Heart right ventricle (tissue), 16 donors: ENCODE measurements around the gene NEK6. TPM values are rescaled to one million over a fixed set of nuclear protein-coding genes. Genes with fewer than 3 reads are reported as not detected.

Source experiments
- ATAC-seq, 8 donors: fragments of 200-7000 bp; cut with Tn5 transposase; one replicate each; pipeline ENCODE4 v1.9.1; 2020; ENCODE audit warnings: mild to moderate bottlenecking in 8 of 8, moderate library complexity in 8 of 8, moderate number of reproducible peaks in 1 of 8
- DNase-seq, 2 donors: peaks; one replicate each; pipeline ENCODE4 v3.0.0-alpha.2; 2020
- H3K27ac ChIP-seq, 10 donors: fragments of 200-600 bp; sonication (generic) in 2 of 10; one replicate each; pipeline versions ENCODE4 v1.5.0 to v1.8.0; 2020 to 2022; ENCODE audit warnings: mild to moderate bottlenecking in 3 of 10
- H3K27me3 ChIP-seq, 7 donors: fragments of 200-600 bp; one replicate each; pipeline ENCODE4 v1.8.0; 2021 to 2022; ENCODE audit warnings: mild to moderate bottlenecking in 2 of 7
- H3K36me3 ChIP-seq, 9 donors: fragments of 200-600 bp; sonication (generic) in 1 of 9; one replicate each; pipeline versions ENCODE4 v1.5.0 to v1.8.0; 2020 to 2022; ENCODE audit warnings: mild to moderate bottlenecking in 2 of 9
- H3K4me1 ChIP-seq, 9 donors: fragments of 200-600 bp; sonication (generic) in 1 of 9; one replicate each; pipeline versions ENCODE4 v1.5.0 to v1.8.0; 2020 to 2022; ENCODE audit warnings: mild to moderate bottlenecking in 4 of 9
- H3K4me3 ChIP-seq, 10 donors: fragments of 200-600 bp; sonication (generic) in 2 of 10; one replicate each; pipeline versions ENCODE4 v1.5.0 to v1.8.0; 2020 to 2022; ENCODE audit warnings: mild to moderate bottlenecking in 7 of 10, moderate library complexity in 2 of 10
- H3K9me3 ChIP-seq, 11 donors: fragments of 200-600 bp in 10 of 11; sonication (generic) in 2 of 11; one replicate each; pipeline versions ENCODE4 v1.5.0 to v1.8.0; 2013 to 2022; ENCODE audit warnings: mild to moderate bottlenecking in 2 of 11, control low read depth in 1 of 11, moderate library complexity in 1 of 11
- WGBS, 2 donors: extraction: QIAGEN DNeasy Blood & Tissue Kit; methylation state at CpG; one replicate each; pipeline ENCODE4 v1.1.7; 2013; ENCODE audit warnings: inconsistent platforms in 1 of 2; 5-methylcytosine and 5-hydroxymethylcytosine counted together
- intact Hi-C, 10 donors: fragments of 100-400 bp; cut with DNase I; formaldehyde crosslinking; loops; one replicate each; pipeline versions ENCODE4 v1.11.1 to v1.14.2; 2022
- polyA plus RNA-seq, 2 donors: library from polyadenylated mRNA; stranded (reverse); fragments of 200-250 nt; gene quantifications; one replicate each; pipeline ENCODE4 v1.2.3, GENCODE V29; 2013
- total RNA-seq, 10 donors: library from RNA; stranded (reverse); fragmentation: NEBNext Ultra II Directional in 3 of 10; extraction: Animal tissue kit (Norgen Biotek cat#: 25700) in 3 of 10; gene quantifications; one replicate each; pipeline versions ENCODE4 v1.2.1 to v1.2.4, GENCODE V29; 2021 to 2023
- TF ChIP-seq, protein P1 (sequence below), 9 donors: fragments of 200-600 bp; sonication (generic) in 2 of 9; IDR thresholded peaks; one replicate each; pipeline versions ENCODE4 v1.5.0 to v1.8.0; 2021 to 2022; ENCODE audit warnings: antibody characterized with exemption in 9 of 9, mild to moderate bottlenecking in 5 of 9, moderate library complexity in 1 of 9
- donor health status: Arrhythmogenic right ventricular cardiomyopathy.
- donor health status: ischemic (EF 13 %, LVEDD 7.1; RV severe dilation, severe dysfunction).
- donor health status: healthy with polysubstance abuse.
- donor health status: DM: no; HTN: yes; CAD: no.
- donor health status: DM: no; HTN: no; CAD: no.
- donor health status: ischemic (EF 25% LVEDD 6.9; RV normal size, moderate dysfunction).
- donor health status: ischemic (EF 25% LVEDD 5.7; RV mildly dilated, moderate dysfunction).
- donor health status: healthy.
- donor health status: DM: yes; HTN: yes; CAD: no.
- donor health status: Ischemic cardiomyopathy.
- donor health status: ischemic (EF 35%, LVEDD 5.7; RV mildly dilated, moderate dysfunction).
- donor health status: nonischemic (EF 11% LVEDD 7.7; RV severe dilation, severe dysfunction).
- donor health status: DM: yes; HTN: yes; CAD: no.
- donor health status: PGD.
- donor health status: ischemic (EF 29% LVEDD 5.4; RV normal size, mild dysfunction).
- donor health status: nonischemic (EF 23%, LVEDD 6.1; RV moderate dilation, normal function).

The NEK6 gene
- total and polyA plus RNA-seq, 12 donors = 1.9 to 22.4 (median 7.5) TPM

DNA sequence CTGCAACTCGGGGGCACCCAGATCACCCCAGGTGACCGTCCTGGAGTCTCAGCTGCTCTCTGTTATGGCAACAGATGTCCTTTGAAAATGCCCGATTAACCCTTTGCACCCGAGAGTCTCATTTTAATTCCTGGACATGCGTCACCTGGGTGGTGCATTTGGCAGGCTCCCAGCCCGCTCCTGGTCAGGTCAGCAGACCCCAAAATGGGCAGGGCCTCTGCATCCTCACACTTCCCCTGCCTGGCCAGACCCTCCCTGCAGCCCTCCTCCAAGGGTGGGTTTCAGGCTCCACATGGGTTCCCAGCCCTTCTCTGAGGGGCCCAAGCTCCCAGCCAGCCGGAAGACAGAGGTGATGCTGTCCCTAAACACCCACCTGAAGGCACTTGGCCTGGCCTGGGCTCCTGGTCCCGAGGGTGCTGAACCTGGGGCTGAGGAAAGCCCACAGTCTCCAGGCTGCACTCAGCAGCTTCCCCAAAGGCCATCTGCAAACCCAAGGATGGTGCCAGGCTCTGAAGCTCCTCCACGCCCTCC lies 88.1 kb downstream of the NEK6 start:
- ATAC-seq = no peak
- H3K27me3 ChIP-seq = no peaks in the 10 kb centered on the region

GRCh38 chr9:124346347-124347163 lies 88.8 kb downstream of the NEK6 start:
- Histone ChIP-seq H3K4me3 (no peak overlapping the region), H3K36me3 (peaks cover 0 to 95% (median 26%) of the 10 kb centered on the region in 9 donors), H3K4me1 (peaks cover 0 to 11% (median 6%) of the 10 kb centered on the region in 9 donors), H3K9me3 (no peaks in the 10 kb centered on the region), H3K27me3 (no peaks in the 10 kb centered on the region), H3K27ac (no peak overlapping the region)
- 90 to 93% methylated on average over 34 of the region's 34 CpGs for WGBS, 2 donors
- TF ChIP-seq, protein P1, sequence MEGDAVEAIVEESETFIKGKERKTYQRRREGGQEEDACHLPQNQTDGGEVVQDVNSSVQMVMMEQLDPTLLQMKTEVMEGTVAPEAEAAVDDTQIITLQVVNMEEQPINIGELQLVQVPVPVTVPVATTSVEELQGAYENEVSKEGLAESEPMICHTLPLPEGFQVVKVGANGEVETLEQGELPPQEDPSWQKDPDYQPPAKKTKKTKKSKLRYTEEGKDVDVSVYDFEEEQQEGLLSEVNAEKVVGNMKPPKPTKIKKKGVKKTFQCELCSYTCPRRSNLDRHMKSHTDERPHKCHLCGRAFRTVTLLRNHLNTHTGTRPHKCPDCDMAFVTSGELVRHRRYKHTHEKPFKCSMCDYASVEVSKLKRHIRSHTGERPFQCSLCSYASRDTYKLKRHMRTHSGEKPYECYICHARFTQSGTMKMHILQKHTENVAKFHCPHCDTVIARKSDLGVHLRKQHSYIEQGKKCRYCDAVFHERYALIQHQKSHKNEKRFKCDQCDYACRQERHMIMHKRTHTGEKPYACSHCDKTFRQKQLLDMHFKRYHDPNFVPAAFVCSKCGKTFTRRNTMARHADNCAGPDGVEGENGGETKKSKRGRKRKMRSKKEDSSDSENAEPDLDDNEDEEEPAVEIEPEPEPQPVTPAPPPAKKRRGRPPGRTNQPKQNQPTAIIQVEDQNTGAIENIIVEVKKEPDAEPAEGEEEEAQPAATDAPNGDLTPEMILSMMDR (IDR thresholded peaks at IDR 0.05) = no peak
- intact Hi-C loops = no loop called here
- ATAC-seq = no peak
- DNase-seq = no peak

More for the DNA sequence above, 88.1 kb downstream of the NEK6 start:
- TF ChIP-seq, protein P1 (IDR thresholded peaks at IDR 0.05) = no peak
- intact Hi-C loops = no loop called here
- DNase-seq = no peak
- Histone ChIP-seq H3K9me3 (no peaks in the 10 kb centered on the region), H3K27ac (no peak overlapping the region), H3K4me3 (no peak overlapping the region), H3K36me3 (peaks cover 0 to 95% (median 23%) of the 10 kb centered on the region in 9 donors), H3K4me1 (peaks cover 0 to 11% (median 6%) of the 10 kb centered on the region in 9 donors)
- 85 to 89% methylated on average over 9 of the region's 9 CpGs for WGBS, 2 donors

DNA sequence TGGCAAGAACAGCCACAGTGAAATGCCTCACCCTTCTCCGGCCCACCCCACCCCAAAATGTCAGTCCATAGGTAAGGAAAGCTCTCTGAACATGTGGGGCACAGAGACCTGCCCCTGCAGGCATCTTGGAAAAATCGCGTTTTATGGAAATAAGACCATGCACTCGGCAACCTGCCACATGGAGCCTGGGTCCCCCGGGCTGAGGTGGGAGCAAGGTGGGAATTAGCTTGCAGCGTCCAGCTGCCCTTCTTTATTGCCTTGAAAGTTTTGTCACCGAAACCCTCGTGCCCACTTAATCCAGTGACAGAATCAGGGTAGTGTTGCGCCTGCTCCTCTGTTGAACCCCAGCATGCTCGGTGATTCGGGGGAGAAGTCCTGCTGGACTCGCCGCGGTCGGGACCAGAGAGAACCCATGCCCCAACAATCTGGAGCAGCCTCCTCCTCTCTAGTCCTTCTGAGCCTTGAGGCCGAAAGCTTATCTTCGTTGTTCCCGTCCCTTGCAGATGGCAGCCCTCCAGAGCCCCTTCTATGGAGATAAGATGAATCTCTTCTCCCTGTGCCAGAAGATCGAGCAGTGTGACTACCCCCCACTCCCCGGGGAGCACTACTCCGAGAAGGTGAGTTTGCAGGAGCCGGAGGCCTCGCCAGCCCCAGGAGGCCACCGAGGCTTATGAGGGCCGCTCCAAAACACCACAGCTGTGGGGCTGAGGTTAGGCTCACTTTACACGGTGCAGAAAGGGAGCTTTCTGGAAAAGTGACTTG lies 89.6 kb downstream of the NEK6 start:
- no peaks in the 10 kb centered on the region for H3K27me3 ChIP-seq
- H3K9me3 ChIP-seq = no peaks in the 10 kb centered on the region
- TF ChIP-seq, protein P1 (IDR thresholded peaks at IDR 0.05) = no peak
- no peak overlapping the region for H3K4me3 ChIP-seq
- peaks cover 0 to 96% (median 28%) of the 10 kb centered on the region in 9 donors for H3K36me3 ChIP-seq
- intact Hi-C loops = no loop called here
- 76% methylated on average over 26 of the region's 26 CpGs for WGBS, 2 donors
- ATAC-seq (no peak), DNase-seq (no peak)
- H3K4me1 ChIP-seq = peaks cover 0 to 9% (median 4%) of the 10 kb centered on the region in 9 donors
- no peak overlapping the region for H3K27ac ChIP-seq

DNA sequence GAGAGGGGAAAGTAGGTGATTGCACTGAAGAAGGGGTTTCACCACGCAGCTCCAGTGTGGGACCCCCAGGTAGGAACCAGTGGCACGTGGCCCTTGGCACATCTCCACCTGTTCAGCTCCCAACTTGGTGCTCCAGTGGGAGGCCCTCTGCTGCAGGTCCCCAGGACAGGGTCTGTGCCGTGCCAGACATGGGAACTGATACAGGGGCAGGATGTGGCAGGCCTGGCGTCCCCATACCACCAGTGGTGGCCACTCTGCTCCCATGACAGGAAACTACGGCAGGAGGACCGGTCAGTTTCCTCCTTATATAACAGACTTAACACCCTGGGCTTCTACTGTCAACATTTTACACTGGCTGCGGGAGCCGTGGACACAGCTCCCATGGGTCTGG lies 90.2 kb downstream of the NEK6 start:
- TF ChIP-seq, protein P1 (IDR thresholded peaks at IDR 0.05) = no peak
- intact Hi-C loops = no loop called here
- Histone ChIP-seq H3K27me3 (no peaks in the 10 kb centered on the region), H3K9me3 (no peaks in the 10 kb centered on the region), H3K36me3 (peaks cover 0 to 98% (median 33%) of the 10 kb centered on the region in 9 donors), H3K4me1 (peaks cover 0 to 6% (median 0%) of the 10 kb centered on the region in 9 donors), H3K4me3 (no peak overlapping the region), H3K27ac (no peak overlapping the region)
- DNase-seq (no peak), ATAC-seq (no peak)
- 87 to 88% methylated on average over 8 of the region's 8 CpGs for WGBS, 2 donors
